Right atrium auricular region (tissue), 2 donors: Measurements from ENCODE around the gene SMTNL1. TPM values are rescaled to one million over a fixed set of nuclear protein-coding genes. Genes with fewer than 3 reads are reported as not detected.

Source experiments
- DNase-seq: peaks from one replicate; pipeline ENCODE4 v3.0.0-alpha.2; 2019; ENCODE audit warnings: low spot score
- H3K27ac ChIP-seq, 2 donors: fragments of 200-600 bp; sonication (generic); 1 replicate in 1 of 2; 2 replicates in 1 of 2; pipeline ENCODE4 v1.5.1; 2016 to 2019
- H3K27me3 ChIP-seq, 2 donors: fragments of 200-600 bp; sonication (generic); one replicate each; pipeline versions ENCODE4 v1.5.1 to v1.6.0; 2017 to 2019
- H3K36me3 ChIP-seq: fragments of 200-600 bp; sonication (generic); one replicate; pipeline ENCODE4 v1.5.1; 2016
- H3K4me1 ChIP-seq, 2 donors: fragments of 200-600 bp; sonication (generic); one replicate each; pipeline versions ENCODE4 v1.5.1 to v1.6.0; 2017 to 2019
- H3K4me3 ChIP-seq, 2 donors: fragments of 200-600 bp; sonication (generic); 1 replicate in 1 of 2; 2 replicates in 1 of 2; pipeline ENCODE4 v1.5.1; 2017 to 2019; ENCODE audit warnings: mild to moderate bottlenecking in 1 of 2, moderate library complexity in 1 of 2
- H3K9me3 ChIP-seq, 2 donors: fragments of 200-600 bp; sonication (generic); one replicate each; pipeline ENCODE4 v1.5.1; 2019
- total RNA-seq, 2 donors: library from RNA; depleted of rRNA; stranded (reverse); fragments of >200 nt; gene quantifications; one replicate each; pipeline ENCODE4 v1.1.0, GENCODE V29; 2016
- TF ChIP-seq, protein P1 (sequence below), 2 donors: fragments of 200-600 bp; sonication (generic); IDR thresholded peaks; one replicate each; pipeline ENCODE4 v1.5.1; 2019; ENCODE audit warnings: antibody characterized with exemption in 2 of 2

Gene SMTNL1
- total RNA-seq, 2 donors from 2014 or later, result not detected

DNA sequence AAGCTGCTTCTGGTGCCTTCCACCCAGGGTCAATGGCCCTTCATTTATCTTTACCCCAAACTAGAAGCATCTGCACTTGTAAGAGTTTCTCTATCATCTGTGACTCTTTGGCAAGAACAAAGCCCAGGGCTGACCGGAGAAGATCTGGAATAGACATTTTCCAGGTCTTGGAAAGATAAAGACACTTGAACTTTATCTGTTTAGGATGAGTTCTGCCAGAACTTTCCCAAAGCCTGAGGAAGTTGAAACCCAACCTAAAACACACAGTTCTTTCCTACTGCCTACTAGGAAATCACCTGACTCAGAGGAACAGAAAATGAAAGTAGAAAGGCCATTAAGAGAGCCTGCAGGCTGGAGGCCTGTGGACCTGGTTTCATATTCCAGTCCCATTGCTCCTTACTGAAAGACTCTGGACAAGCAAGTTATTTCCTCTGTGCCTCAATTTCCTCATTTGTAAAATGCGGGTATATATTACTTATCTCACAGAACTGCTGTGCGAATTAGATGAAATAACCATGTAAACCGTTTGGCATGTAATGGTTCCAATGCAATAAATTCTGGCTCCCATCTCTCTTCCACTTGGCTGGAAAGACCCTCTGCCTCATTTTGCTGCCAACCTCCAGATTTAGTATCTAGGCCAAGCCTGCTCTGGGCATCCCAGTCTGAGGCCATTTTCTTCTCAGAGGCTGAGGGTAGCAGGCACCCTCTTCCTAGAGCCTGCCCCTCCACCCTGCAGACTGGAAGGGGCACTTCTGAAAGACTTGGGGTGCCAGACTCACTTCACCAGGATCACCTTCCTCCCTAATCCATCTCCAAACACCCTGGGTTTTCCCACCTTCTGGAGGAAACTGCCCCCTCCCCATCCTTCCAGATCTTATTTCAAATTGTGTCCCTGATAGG, 28.9 kb downstream of the SMTNL1 start:
- Histone ChIP-seq H3K27ac (peak overlapping the region; percentile 80 to 83), H3K27me3 (no peaks in the 10 kb centered on the region), H3K36me3 (no peaks in the 10 kb centered on the region), H3K4me1 (peaks cover 0 to 26% of the 10 kb centered on the region in 2 donors), H3K9me3 (no peaks in the 10 kb centered on the region), H3K4me3 (peak overlapping the region; percentile 21 to 89)
- peak; percentile 69 for DNase-seq
- TF ChIP-seq, protein P1, sequence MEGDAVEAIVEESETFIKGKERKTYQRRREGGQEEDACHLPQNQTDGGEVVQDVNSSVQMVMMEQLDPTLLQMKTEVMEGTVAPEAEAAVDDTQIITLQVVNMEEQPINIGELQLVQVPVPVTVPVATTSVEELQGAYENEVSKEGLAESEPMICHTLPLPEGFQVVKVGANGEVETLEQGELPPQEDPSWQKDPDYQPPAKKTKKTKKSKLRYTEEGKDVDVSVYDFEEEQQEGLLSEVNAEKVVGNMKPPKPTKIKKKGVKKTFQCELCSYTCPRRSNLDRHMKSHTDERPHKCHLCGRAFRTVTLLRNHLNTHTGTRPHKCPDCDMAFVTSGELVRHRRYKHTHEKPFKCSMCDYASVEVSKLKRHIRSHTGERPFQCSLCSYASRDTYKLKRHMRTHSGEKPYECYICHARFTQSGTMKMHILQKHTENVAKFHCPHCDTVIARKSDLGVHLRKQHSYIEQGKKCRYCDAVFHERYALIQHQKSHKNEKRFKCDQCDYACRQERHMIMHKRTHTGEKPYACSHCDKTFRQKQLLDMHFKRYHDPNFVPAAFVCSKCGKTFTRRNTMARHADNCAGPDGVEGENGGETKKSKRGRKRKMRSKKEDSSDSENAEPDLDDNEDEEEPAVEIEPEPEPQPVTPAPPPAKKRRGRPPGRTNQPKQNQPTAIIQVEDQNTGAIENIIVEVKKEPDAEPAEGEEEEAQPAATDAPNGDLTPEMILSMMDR (IDR thresholded peaks at IDR 0.05), result no peak

DNA sequence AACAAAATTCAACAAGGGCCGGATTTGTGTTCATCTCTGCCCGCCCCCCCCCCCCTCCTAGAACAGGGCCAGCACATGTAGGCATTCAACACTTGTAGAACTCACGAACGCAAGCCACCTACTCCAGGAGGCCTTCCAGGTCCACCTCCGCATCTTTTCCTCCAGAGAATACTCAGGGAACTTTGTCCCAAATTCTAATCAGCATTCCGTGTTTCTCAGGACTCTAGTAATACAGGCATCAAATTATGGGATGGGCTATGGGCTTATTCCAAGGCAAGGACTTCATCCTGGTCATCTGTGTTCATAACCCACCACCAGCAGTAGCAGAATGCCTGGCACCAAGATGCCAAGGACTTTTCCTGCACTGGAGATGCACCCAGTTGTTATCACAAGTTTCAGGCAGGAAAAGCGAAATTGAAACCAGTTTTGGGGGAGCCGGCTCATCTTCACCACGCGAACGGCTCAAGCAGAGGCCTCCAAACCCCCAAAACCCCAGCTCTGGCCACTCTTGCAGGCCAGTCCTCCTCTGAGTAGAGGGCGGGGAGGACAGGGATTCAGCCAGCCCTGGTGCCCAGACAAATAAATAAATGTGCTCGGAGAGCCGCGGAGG, 29.6 kb downstream of the SMTNL1 start:
- TF ChIP-seq, protein P1 (IDR thresholded peaks at IDR 0.05), result no peak
- DNase-seq, result no peak
- no peaks in the 10 kb centered on the region for H3K9me3 ChIP-seq

DNA sequence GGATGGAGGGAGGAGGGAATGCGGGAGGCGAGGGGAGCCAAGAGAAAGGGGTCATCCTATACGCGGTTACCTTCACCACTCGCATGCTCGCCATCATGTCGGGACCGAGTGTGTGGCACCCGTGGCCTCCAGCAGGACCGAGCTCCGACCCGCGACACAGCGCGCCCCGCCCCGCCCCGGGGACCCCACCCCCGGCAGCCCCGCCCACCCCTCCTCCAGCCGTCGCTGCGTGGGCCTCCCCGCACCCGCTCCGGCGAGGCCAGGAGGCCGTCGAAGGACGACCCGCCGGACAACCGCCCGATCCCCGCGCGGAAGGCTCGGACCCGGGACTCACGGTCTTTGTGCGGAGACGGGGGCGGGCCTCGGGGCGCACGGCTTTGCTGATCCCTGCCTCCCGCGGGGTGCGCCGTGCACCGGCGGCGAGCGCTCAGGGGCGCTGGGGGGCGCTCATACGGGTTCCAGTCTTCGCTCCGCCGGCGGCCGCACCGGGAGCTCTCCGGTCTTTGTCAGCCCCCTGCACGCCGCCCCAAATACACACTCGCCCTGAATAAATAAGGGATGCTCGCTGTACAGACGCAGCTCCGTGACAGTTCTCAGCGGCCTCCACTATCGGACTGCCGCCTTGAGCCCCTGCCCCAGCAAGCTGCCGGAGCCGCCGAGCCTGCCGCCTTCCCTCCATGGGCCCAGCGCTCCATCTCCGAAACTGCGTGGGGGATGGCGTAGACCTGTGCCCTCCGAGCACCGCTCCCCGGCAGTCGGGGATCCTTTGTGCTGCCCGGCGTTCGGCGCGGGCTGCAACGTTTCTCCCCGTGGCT, 30.3 kb downstream of the SMTNL1 start, which contains the start of gene UBE2L6:
Gene UBE2L6 (minus strand): TSS at position 158 of the 815 bp plus-strand sequence. CDS start 61 bp downstream, at position 97.
- Histone ChIP-seq H3K4me1 (peaks cover 0 to 26% of the 10 kb centered on the region in 2 donors), H3K9me3 (no peaks in the 10 kb centered on the region), H3K27ac (peak within 1 kb of the TSS; percentile 80 to 83), H3K4me3 (peak within 1 kb of the TSS; percentile 53 to 89), H3K36me3 (no peaks in the 10 kb centered on the region), H3K27me3 (no peaks in the 10 kb centered on the region)
- TF ChIP-seq, protein P1 (IDR thresholded peaks at IDR 0.05), result peak in 1 of 2 donors; percentile 90
- DNase-seq, result no peak

More for the DNA sequence above, 29.6 kb downstream of the SMTNL1 start:
- Histone ChIP-seq H3K27ac (peak overlapping the region; percentile 80 to 83), H3K4me1 (peaks cover 0 to 26% of the 10 kb centered on the region in 2 donors), H3K4me3 (peak overlapping the region; percentile 53 to 89), H3K27me3 (no peaks in the 10 kb centered on the region), H3K36me3 (no peaks in the 10 kb centered on the region)

DNA sequence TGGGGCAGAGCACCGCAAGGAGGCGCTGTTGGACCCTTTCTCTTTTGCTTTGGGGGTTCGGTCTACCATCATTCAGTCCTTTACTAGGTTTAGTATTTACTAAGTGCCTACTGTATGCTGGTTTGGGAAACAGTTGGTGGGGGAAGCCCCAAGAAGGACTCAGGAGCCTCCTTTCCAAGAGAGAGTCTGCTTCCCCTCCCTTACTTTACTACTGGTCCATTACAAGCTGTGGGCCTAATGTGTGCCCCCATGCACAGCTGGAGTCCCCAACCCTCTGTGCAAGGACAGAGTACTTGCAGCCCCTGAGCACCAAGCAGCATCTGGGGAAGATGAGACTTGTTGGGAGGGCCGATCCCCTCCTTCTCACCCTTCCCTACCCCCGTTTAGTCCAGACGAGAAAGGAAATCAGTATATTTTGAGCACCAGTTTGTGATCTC, 31.0 kb downstream of the SMTNL1 start:
- peak overlapping the region; percentile 80 to 83 for H3K27ac ChIP-seq
- H3K4me3 ChIP-seq, result peak overlapping the region; percentile 53 to 89
- H3K9me3 ChIP-seq, result no peaks in the 10 kb centered on the region
- H3K36me3 ChIP-seq, result no peaks in the 10 kb centered on the region
- TF ChIP-seq, protein P1 (IDR thresholded peaks at IDR 0.05), result peak; percentile 8 to 71
- no peaks in the 10 kb centered on the region for H3K27me3 ChIP-seq
- peaks cover 0 to 26% of the 10 kb centered on the region in 2 donors for H3K4me1 ChIP-seq
- DNase-seq, result peak; percentile 82

DNA sequence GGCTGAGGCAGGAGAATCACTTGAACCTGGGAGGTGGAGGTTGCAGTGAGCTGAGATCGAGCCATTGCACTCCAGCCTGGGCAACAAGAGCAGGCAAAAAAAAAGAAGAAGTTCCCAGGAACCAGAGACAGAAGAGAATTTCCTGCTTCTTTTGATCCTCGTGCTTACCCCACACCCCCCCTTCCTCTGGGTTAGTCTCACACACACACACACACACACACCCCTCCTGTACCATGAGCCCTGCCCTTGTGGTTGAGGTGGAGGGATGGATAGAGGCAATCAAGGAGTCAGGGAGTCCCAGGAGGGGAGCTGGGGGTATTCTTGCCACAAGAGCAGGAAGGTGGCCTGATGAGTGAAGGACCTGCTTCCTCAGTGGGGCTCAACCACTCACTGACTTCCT, 34.2 kb downstream of the SMTNL1 start:
- H3K27ac ChIP-seq, result no peak overlapping the region
- H3K36me3 ChIP-seq, result no peaks in the 10 kb centered on the region
- DNase-seq, result no peak
- peaks cover 0 to 11% of the 10 kb centered on the region in 2 donors for H3K4me1 ChIP-seq
- no peak overlapping the region for H3K4me3 ChIP-seq
- H3K27me3 ChIP-seq, result no peaks in the 10 kb centered on the region
- TF ChIP-seq, protein P1 (IDR thresholded peaks at IDR 0.05), result no peak
- H3K9me3 ChIP-seq, result no peaks in the 10 kb centered on the region
